Measurements from ENCODE around the gene CGNL1.

- TF ChIP-seq CTCF (IDR thresholded peaks at IDR 0.05): no peak
- no peak for TF ChIP-seq POLR2A (IDR thresholded peaks at IDR 0.05)
Observed at GRCh38 chr15:57333487-57333886, 42.8 kb upstream of the CGNL1 start.

Measured in lower leg skin (tissue), 3 donors.